ENCODE measurements around the gene FOCAD.

DNA sequence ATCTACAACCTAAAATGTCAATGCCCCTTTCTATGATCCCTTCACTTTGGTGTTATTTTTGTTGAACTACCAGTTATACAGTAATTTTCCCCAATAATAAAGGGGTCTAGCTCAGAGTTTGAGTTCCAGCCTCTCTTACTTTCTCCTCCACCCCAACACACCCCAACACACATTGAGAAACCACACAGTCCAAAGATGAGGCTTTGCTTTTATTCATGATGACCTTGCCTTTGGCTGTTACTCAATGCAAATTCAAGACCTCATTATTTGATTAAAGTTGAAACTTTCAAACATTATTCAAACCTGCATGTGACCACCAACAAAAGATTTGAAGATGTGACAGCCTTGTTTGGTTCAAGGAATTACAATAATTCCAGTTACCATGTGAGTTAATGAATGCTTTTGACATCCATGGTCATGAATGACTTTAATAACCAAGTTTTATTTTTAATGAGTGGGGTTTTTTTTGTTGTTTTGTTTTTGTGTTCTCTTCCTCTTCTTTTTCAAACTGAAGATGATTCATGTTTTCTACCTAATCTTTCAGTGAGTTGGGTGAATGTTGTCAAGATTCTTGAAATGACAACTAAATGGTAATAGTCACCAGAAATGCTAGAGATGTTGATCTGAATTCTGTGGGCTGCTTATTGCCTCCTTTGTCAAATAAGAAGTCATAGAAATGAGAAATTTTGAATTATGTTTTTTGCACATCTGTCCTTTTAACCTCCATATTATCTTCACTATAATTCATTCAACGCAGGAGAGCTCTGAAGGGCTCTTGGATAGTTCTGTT is 241.4 kb downstream of the FOCAD start:
- TF ChIP-seq POLR2A (IDR thresholded peaks at IDR 0.05): no peak
- TF ChIP-seq, protein P1, sequence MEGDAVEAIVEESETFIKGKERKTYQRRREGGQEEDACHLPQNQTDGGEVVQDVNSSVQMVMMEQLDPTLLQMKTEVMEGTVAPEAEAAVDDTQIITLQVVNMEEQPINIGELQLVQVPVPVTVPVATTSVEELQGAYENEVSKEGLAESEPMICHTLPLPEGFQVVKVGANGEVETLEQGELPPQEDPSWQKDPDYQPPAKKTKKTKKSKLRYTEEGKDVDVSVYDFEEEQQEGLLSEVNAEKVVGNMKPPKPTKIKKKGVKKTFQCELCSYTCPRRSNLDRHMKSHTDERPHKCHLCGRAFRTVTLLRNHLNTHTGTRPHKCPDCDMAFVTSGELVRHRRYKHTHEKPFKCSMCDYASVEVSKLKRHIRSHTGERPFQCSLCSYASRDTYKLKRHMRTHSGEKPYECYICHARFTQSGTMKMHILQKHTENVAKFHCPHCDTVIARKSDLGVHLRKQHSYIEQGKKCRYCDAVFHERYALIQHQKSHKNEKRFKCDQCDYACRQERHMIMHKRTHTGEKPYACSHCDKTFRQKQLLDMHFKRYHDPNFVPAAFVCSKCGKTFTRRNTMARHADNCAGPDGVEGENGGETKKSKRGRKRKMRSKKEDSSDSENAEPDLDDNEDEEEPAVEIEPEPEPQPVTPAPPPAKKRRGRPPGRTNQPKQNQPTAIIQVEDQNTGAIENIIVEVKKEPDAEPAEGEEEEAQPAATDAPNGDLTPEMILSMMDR (IDR thresholded peaks at IDR 0.05): no peak
- no peak for TF ChIP-seq EP300 (IDR thresholded peaks at IDR 0.05)
